Keratinocyte (primary cell): ENCODE data around the gene SLC44A5. TPM values are rescaled to one million over a fixed set of nuclear protein-coding genes. Genes with fewer than 3 reads are reported as not detected.

Source experiments
- DNase-seq: peaks from one replicate; pipeline ENCODE4 v3.0.0-alpha.2; 2011; ENCODE audit warnings: low read depth, missing footprints, low spot score
- FAIRE-seq: peaks from 2 replicates; lab custom pipeline; 2011; peaks lifted over from hg19 to GRCh38; lab: Jason Lieb, UNC
- H2AFZ ChIP-seq: 2 replicates; pipeline ENCODE4 v1.6.0; 2012; ENCODE audit warnings: low read length, control low read depth, inconsistent platforms; ENCODE audit not compliant: control insufficient read depth
- H3K27ac ChIP-seq: 2 replicates; pipeline ENCODE4 v1.5.1; 2011; ENCODE audit warnings: low read length; ENCODE audit not compliant: control insufficient read depth, insufficient read depth
- H3K27me3 ChIP-seq: 3 replicates; pipeline ENCODE4 v1.6.0; 2011; ENCODE audit warnings: low read length; ENCODE audit not compliant: control insufficient read depth, insufficient read depth; ENCODE audit errors: extremely low read depth
- H3K36me3 ChIP-seq, 2 experiments: 2 replicates in 1 of 2; 3 replicates in 1 of 2; pipeline ENCODE4 v1.5.1; 2011; ENCODE audit warnings: low read length in 2 of 2, mild to moderate bottlenecking in 1 of 2; ENCODE audit not compliant: control insufficient read depth in 2 of 2, insufficient read depth in 2 of 2; ENCODE audit errors: extremely low read depth in 1 of 2
- H3K4me1 ChIP-seq: 3 replicates; pipeline ENCODE4 v1.5.1; 2011; ENCODE audit warnings: low read length; ENCODE audit not compliant: control insufficient read depth, insufficient read depth; ENCODE audit errors: extremely low read depth
- H3K4me2 ChIP-seq: 3 replicates; pipeline ENCODE4 v1.6.0; 2011; ENCODE audit warnings: low read depth, low read length; ENCODE audit not compliant: control insufficient read depth, insufficient read depth; ENCODE audit errors: extremely low read depth
- H3K4me3 ChIP-seq, 3 experiments: fragments of 200-600 bp in 1 of 3; sonication (generic) in 1 of 3; 2 replicates in 2 of 3; 3 replicates in 1 of 3; pipeline ENCODE4 v1.5.1; 2011 to 2016; ENCODE audit warnings: low read length in 3 of 3, mild to moderate bottlenecking in 3 of 3, control low read depth in 2 of 3, inconsistent platforms in 1 of 3, low read depth in 1 of 3, mixed read lengths in 1 of 3, mixed run types in 1 of 3, moderate library complexity in 1 of 3; ENCODE audit not compliant: control insufficient read depth in 2 of 3, insufficient read depth in 2 of 3; ENCODE audit errors: extremely low read depth in 1 of 3
- H3K79me2 ChIP-seq: 2 replicates; pipeline ENCODE4 v1.6.0; 2012; ENCODE audit warnings: low read length; ENCODE audit not compliant: control insufficient read depth, insufficient read depth
- H3K9ac ChIP-seq: 3 replicates; pipeline ENCODE4 v1.6.0; 2011; ENCODE audit warnings: low read length; ENCODE audit not compliant: control insufficient read depth, insufficient read depth; ENCODE audit errors: extremely low read depth
- H3K9me1 ChIP-seq: 3 replicates; pipeline ENCODE4 v1.6.0; 2011; ENCODE audit warnings: low read length; ENCODE audit not compliant: control insufficient read depth, insufficient read depth; ENCODE audit errors: extremely low read depth
- H3K9me3 ChIP-seq: 2 replicates; pipeline ENCODE4 v1.5.1; 2012; ENCODE audit warnings: low read depth, low read length; ENCODE audit not compliant: control insufficient read depth
- H4K20me1 ChIP-seq: 3 replicates; pipeline ENCODE4 v1.6.0; 2011; ENCODE audit warnings: low read length; ENCODE audit not compliant: control insufficient read depth, insufficient read depth; ENCODE audit errors: extremely low read depth
- EZH2 ChIP-seq: IDR thresholded peaks from one replicate; pipeline ENCODE4 v1.6.1; 2012; ENCODE audit warnings: inconsistent platforms, mild to moderate bottlenecking, low read length, moderate library complexity
- dilution Hi-C: fragments of 300-500 bp; cut with MboI; formaldehyde crosslinking; loops from one replicate; pipeline ENCODE4 v1.7.0; 2020; ENCODE audit warnings: low sequenced_read_pairs; ENCODE audit not compliant: extremely low pct_ligation_motif_present
- polyA plus RNA-seq, 5 experiments: library from polyadenylated mRNA; depleted of rRNA in 3 of 5; stranded (reverse) in 3 of 5; stranded (forward) in 1 of 5; unstranded in 1 of 5; fragments of >200 nt; gene quantifications; 1 replicate in 1 of 5; 2 replicates in 3 of 5; 3 replicates in 1 of 5; pipeline versions ENCODE4 v1.2.1 to v1.2.3, GENCODE V29; 2011 to 2012; ENCODE audit warnings: missing spikeins in 2 of 5, low read depth in 1 of 5, low replicate concordance in 1 of 5
- TF ChIP-seq, protein P1 (sequence below), 3 experiments: IDR thresholded peaks in 1 of 3; conservative IDR thresholded peaks in 1 of 3; optimal IDR thresholded peaks in 1 of 3; 2 replicates in 2 of 3; 3 replicates in 1 of 3; pipeline versions ENCODE3 to v1.5.1; 2011; ENCODE audit warnings: low read length in 3 of 3, mild to moderate bottlenecking in 3 of 3, moderate library complexity in 2 of 3, control low read depth in 1 of 3, inconsistent platforms in 1 of 3; ENCODE audit not compliant: insufficient read depth in 2 of 3; ENCODE audit errors: extremely low read depth in 1 of 3

Gene SLC44A5
- polyA plus RNA-seq, 1 donor (not counting 4 experiments of a cell fraction or from before 2014, with no cell fraction given): 0.72 TPM

DNA sequence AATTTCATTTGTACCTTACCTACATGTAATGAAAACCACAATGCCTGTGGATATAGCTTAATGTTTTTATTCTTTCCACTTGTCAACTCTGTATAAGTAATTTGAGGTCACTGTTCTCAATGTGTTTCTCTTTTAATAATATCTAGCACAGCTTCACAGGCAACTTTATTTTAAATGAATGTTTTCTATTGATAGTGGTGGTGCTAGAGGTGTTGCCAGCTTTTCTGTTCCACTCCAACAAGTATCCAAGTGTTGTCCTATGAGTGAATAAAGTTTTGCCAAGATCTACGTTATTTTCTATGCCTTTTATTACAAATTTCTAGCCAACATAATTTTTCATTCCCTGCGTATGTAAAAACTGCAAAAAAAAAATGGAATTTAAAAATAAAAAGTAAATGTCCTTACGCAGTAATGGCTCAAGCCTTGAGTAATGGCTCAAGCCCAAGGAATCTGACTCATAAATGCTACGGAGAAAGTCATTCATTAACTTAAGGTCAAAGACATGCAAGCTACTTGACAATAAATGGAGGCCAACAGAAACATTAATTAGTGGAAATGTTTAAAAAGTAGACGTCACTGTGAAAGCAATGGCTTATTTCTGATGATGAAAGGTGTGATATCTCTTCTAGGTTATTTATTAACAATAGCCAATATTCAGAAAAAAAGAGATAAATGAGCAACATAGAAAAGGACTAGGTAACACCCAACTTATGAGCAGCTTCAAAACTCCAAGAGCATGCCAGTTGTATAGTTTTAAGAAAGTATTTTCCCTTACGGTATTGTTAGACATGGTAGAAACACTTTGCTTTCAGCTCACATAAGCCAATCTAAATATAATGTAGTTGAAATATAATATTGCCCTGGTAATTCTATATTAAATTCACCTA lies 71.4 kb downstream of the SLC44A5 start:
- Histone ChIP-seq H3K79me2 (no peaks in the 10 kb centered on the region), H3K27me3 (no peaks in the 10 kb centered on the region), H3K27ac (no peak overlapping the region), H4K20me1 (no peaks in the 10 kb centered on the region), H2AFZ (no peak overlapping the region), H3K9me3 (no peaks in the 10 kb centered on the region), H3K9ac (no peak overlapping the region), H3K9me1 (no peaks in the 10 kb centered on the region), H3K4me1 (no peaks in the 10 kb centered on the region), H3K4me3 (no peak overlapping the region), H3K4me2 (no peak overlapping the region), H3K36me3 (no peaks in the 10 kb centered on the region)
- DNase-seq (no peak), FAIRE-seq (no peak)
- TF ChIP-seq EZH2: no peak
- dilution Hi-C loops: no loop called here

DNA sequence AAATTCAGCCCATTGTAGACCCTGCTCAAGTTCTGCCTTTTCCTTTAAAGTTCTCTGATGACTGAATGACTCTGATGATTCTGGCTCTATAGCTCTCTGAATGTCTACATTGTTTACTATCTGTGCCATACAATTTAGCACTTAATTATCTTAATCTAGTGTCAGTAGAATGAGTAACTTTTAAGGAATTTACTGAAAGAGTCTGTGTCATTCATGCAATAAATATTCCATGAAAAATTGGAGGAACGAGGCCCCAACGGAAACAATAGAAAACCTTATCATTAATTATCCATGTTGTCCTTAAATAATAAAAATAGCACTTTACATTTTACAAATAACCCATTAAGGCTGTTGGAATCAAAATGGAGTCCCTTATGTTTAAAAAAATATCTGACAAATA lies 77.8 kb downstream of the SLC44A5 start:
- no peaks in the 10 kb centered on the region for H3K9me3 ChIP-seq
- H3K27ac ChIP-seq: no peak overlapping the region
- H3K27me3 ChIP-seq: no peaks in the 10 kb centered on the region
- FAIRE-seq (no peak), DNase-seq (no peak)
- no peak overlapping the region for H3K4me3 ChIP-seq
- dilution Hi-C loops: no loop called here
- no peaks in the 10 kb centered on the region for H3K36me3 ChIP-seq
- no peak overlapping the region for H3K4me2 ChIP-seq
- TF ChIP-seq, protein P1, sequence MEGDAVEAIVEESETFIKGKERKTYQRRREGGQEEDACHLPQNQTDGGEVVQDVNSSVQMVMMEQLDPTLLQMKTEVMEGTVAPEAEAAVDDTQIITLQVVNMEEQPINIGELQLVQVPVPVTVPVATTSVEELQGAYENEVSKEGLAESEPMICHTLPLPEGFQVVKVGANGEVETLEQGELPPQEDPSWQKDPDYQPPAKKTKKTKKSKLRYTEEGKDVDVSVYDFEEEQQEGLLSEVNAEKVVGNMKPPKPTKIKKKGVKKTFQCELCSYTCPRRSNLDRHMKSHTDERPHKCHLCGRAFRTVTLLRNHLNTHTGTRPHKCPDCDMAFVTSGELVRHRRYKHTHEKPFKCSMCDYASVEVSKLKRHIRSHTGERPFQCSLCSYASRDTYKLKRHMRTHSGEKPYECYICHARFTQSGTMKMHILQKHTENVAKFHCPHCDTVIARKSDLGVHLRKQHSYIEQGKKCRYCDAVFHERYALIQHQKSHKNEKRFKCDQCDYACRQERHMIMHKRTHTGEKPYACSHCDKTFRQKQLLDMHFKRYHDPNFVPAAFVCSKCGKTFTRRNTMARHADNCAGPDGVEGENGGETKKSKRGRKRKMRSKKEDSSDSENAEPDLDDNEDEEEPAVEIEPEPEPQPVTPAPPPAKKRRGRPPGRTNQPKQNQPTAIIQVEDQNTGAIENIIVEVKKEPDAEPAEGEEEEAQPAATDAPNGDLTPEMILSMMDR (optimal IDR thresholded peaks at IDR 0.05 in 1 of 3, IDR thresholded peaks at IDR 0.05 in 1 of 3, conservative IDR thresholded peaks at IDR 0.05 in 1 of 3; ENCODE audit: extremely low read depth in 1 of 3, insufficient read depth in 2 of 3, low read length in 3 of 3): no peak
- TF ChIP-seq EZH2: no peak
- no peaks in the 10 kb centered on the region for H3K9me1 ChIP-seq
- no peaks in the 10 kb centered on the region for H3K4me1 ChIP-seq
- no peaks in the 10 kb centered on the region for H4K20me1 ChIP-seq
- no peak overlapping the region for H2AFZ ChIP-seq
- no peaks in the 10 kb centered on the region for H3K79me2 ChIP-seq
- H3K9ac ChIP-seq: no peak overlapping the region
